SK-N-SH (cell line): ENCODE results near the gene HOXC6.

Experiments used
- CTCF ChIP-seq: fragments of 200-600 bp; sonication (generic); IDR thresholded peaks from 2 replicates; pipeline ENCODE4 v1.6.1; 2017; ENCODE audit warnings: antibody characterized with exemption, mild to moderate bottlenecking, moderate library complexity
- EZH2phosphoT487 ChIP-seq: fragments of 200-600 bp; sonication (generic); IDR thresholded peaks from 2 replicates; pipeline ENCODE4 v1.6.1; 2017; ENCODE audit warnings: low read depth, mixed run types, mild to moderate bottlenecking, antibody characterized with exemption, moderate library complexity, borderline replicate concordance
- GATA2 ChIP-seq: sonication (generic); formaldehyde crosslinking; IDR thresholded peaks from 2 replicates; pipeline ENCODE4 v1.5.0; 2020; ENCODE audit warnings: mild to moderate bottlenecking, missing genetic modification reagents
- RAD21 ChIP-seq: IDR thresholded peaks from 2 replicates; pipeline ENCODE4 v1.6.1; 2012; ENCODE audit warnings: mild to moderate bottlenecking, low read length
- SMC3 ChIP-seq: IDR thresholded peaks from 2 replicates; pipeline ENCODE4 v1.6.1; 2012; ENCODE audit warnings: low read depth, low read length, improper control_type of control experiment
- TF ChIP-seq, protein P1 (sequence below): IDR thresholded peaks from 2 replicates; pipeline ENCODE4 v1.4.0; 2012; ENCODE audit warnings: low read depth
- TF ChIP-seq, protein P2 (sequence below): fragments of 150-350 bp; IDR thresholded peaks from 2 replicates; pipeline ENCODE4 v1.6.1; 2016; ENCODE audit warnings: mild to moderate bottlenecking, low read depth, low read length
- TF ChIP-seq, protein P3 (sequence below): IDR thresholded peaks from 2 replicates; pipeline ENCODE4 v1.4.0; 2012; ENCODE audit warnings: low read depth, borderline replicate concordance
- TF ChIP-seq, protein P4 (sequence below): IDR thresholded peaks from 2 replicates; pipeline ENCODE4 v1.4.0; 2012; ENCODE audit warnings: low read depth, borderline replicate concordance
- TF ChIP-seq, protein P5 (sequence below): IDR thresholded peaks from 2 replicates; pipeline ENCODE4 v1.6.1; 2012; ENCODE audit warnings: mild to moderate bottlenecking, low read depth, low read length, moderate library complexity

GRCh38 chr12:54027442-54027786, 826 bp upstream of the HOXC6 start:
- no peak for TF ChIP-seq RAD21
- TF ChIP-seq GATA2 (CRISPR knock-in tag) = no peak
- no peak for TF ChIP-seq CTCF
- no peak for TF ChIP-seq EZH2phosphoT487
- TF ChIP-seq, protein P1, sequence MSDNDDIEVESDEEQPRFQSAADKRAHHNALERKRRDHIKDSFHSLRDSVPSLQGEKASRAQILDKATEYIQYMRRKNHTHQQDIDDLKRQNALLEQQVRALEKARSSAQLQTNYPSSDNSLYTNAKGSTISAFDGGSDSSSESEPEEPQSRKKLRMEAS = no peak
- TF ChIP-seq, protein P2, sequence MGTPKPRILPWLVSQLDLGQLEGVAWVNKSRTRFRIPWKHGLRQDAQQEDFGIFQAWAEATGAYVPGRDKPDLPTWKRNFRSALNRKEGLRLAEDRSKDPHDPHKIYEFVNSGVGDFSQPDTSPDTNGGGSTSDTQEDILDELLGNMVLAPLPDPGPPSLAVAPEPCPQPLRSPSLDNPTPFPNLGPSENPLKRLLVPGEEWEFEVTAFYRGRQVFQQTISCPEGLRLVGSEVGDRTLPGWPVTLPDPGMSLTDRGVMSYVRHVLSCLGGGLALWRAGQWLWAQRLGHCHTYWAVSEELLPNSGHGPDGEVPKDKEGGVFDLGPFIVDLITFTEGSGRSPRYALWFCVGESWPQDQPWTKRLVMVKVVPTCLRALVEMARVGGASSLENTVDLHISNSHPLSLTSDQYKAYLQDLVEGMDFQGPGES = no peak
- TF ChIP-seq, protein P3, sequence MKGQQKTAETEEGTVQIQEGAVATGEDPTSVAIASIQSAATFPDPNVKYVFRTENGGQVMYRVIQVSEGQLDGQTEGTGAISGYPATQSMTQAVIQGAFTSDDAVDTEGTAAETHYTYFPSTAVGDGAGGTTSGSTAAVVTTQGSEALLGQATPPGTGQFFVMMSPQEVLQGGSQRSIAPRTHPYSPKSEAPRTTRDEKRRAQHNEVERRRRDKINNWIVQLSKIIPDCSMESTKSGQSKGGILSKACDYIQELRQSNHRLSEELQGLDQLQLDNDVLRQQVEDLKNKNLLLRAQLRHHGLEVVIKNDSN = no peak
- TF ChIP-seq, protein P4, sequence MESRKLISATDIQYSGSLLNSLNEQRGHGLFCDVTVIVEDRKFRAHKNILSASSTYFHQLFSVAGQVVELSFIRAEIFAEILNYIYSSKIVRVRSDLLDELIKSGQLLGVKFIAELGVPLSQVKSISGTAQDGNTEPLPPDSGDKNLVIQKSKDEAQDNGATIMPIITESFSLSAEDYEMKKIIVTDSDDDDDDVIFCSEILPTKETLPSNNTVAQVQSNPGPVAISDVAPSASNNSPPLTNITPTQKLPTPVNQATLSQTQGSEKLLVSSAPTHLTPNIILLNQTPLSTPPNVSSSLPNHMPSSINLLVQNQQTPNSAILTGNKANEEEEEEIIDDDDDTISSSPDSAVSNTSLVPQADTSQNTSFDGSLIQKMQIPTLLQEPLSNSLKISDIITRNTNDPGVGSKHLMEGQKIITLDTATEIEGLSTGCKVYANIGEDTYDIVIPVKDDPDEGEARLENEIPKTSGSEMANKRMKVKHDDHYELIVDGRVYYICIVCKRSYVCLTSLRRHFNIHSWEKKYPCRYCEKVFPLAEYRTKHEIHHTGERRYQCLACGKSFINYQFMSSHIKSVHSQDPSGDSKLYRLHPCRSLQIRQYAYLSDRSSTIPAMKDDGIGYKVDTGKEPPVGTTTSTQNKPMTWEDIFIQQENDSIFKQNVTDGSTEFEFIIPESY = no peak
- no peak for TF ChIP-seq SMC3
- TF ChIP-seq, protein P5, sequence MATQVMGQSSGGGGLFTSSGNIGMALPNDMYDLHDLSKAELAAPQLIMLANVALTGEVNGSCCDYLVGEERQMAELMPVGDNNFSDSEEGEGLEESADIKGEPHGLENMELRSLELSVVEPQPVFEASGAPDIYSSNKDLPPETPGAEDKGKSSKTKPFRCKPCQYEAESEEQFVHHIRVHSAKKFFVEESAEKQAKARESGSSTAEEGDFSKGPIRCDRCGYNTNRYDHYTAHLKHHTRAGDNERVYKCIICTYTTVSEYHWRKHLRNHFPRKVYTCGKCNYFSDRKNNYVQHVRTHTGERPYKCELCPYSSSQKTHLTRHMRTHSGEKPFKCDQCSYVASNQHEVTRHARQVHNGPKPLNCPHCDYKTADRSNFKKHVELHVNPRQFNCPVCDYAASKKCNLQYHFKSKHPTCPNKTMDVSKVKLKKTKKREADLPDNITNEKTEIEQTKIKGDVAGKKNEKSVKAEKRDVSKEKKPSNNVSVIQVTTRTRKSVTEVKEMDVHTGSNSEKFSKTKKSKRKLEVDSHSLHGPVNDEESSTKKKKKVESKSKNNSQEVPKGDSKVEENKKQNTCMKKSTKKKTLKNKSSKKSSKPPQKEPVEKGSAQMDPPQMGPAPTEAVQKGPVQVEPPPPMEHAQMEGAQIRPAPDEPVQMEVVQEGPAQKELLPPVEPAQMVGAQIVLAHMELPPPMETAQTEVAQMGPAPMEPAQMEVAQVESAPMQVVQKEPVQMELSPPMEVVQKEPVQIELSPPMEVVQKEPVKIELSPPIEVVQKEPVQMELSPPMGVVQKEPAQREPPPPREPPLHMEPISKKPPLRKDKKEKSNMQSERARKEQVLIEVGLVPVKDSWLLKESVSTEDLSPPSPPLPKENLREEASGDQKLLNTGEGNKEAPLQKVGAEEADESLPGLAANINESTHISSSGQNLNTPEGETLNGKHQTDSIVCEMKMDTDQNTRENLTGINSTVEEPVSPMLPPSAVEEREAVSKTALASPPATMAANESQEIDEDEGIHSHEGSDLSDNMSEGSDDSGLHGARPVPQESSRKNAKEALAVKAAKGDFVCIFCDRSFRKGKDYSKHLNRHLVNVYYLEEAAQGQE = no peak
